ENCODE data around the gene EXOC6B.

Gene EXOC6B

DNA sequence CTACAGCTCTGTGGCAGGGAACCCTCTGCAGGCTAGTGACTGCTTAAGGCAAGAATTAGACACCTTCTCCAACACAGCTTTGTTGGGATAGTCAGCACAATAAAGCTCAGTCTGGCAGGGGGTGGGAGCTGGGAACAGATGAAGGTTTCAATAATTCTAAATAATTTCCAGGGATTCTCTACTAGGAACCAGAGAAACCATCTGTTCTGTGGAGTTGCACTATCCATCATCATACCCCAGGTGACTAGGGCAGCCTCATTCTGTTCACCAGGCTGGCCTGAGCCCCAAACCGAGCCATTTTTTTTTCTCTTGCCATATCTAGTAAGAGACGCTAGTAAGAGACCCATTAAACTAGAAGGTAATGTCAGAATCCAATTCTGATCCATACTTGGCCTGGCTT, 642.4 kb downstream of the EXOC6B start:
- no peak for DNase-seq (ENCODE audit: low read depth)
- no peak overlapping the region for H3K4me3 ChIP-seq (ENCODE audit: low read length)
- no peak for TF ChIP-seq CTCF (conservative IDR thresholded peaks at IDR 0.05; ENCODE audit: low read length)

- H3K4me3 ChIP-seq (ENCODE audit: low read length) = no peak overlapping the region
- no peak for DNase-seq (ENCODE audit: low read depth)
- no peak for TF ChIP-seq CTCF (conservative IDR thresholded peaks at IDR 0.05; ENCODE audit: low read length)
Measured at GRCh38 chr2:72183016-72183415, 642.8 kb downstream of the EXOC6B start.

DNA sequence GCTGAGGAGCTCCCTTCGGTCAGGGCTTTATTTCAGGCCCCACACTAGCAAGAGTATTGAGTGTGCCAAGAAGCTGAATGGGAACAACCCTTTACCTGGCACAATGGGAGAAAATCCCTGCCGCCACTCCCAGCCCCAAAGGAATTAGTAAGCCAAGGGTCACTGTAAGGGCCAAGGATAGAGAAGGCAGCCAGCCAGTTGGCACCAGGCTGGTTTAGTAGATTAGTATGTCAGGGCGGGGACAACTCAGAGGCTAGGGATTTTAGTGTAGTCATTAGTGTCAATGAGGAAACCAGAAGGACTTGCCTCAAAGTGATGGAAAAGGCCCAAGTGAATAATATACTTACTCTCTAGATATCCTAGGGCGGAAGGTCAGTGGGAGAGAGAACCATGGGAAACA, 643.3 kb downstream of the EXOC6B start:
- no peak for DNase-seq (ENCODE audit: low read depth)
- H3K4me3 ChIP-seq (ENCODE audit: low read length) = no peak overlapping the region
- TF ChIP-seq CTCF (conservative IDR thresholded peaks at IDR 0.05; ENCODE audit: low read length) = no peak

DNA sequence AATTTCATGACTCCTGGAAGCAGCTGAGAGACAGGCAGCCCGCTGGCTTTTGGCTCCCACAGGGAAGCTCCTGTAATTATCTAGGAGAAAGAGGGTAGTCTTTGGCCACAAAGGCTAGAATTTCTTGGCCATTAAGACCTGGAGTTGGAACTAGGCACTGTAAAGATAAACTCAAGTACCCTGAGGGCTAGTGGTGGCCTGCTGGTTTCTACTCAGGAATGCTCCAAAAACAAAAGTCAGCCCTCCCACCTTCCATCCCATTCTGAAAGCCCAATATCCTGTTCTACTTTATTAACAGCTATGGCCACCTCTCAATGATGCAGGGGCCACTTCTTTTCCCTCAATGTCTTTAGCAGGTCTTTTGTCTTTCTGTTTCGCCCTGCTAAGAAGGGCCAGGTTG, 644.2 kb downstream of the EXOC6B start:
- no peak for DNase-seq (ENCODE audit: low read depth)
- no peak for TF ChIP-seq CTCF (conservative IDR thresholded peaks at IDR 0.05; ENCODE audit: low read length)
- H3K4me3 ChIP-seq (ENCODE audit: low read length) = no peak overlapping the region

- no peak for TF ChIP-seq CTCF (conservative IDR thresholded peaks at IDR 0.05; ENCODE audit: low read length)
- no peak for DNase-seq (ENCODE audit: low read depth)
Measured at GRCh38 chr2:72180351-72180750, 645.5 kb downstream of the EXOC6B start.

GRCh38 chr2:72178551-72178950, 647.3 kb downstream of the EXOC6B start:
- no peak for DNase-seq (ENCODE audit: low read depth)
- H3K4me3 ChIP-seq (ENCODE audit: low read length) = no peak overlapping the region
- TF ChIP-seq CTCF (conservative IDR thresholded peaks at IDR 0.05; ENCODE audit: low read length) = no peak

More at GRCh38 chr2:72180351-72180750, 645.5 kb downstream of the EXOC6B start:
- no peak overlapping the region for H3K4me3 ChIP-seq (ENCODE audit: low read length)

- DNase-seq (ENCODE audit: low read depth) = no peak
- TF ChIP-seq CTCF (conservative IDR thresholded peaks at IDR 0.05; ENCODE audit: low read length) = no peak
- H3K4me3 ChIP-seq (ENCODE audit: low read length) = no peak overlapping the region
Measured at GRCh38 chr2:72176281-72176680, 649.6 kb downstream of the EXOC6B start.

All from AG10803 (cell line).